ENCODE data around the gene PCGF5. TPM values are rescaled to one million over a fixed set of nuclear protein-coding genes. Genes with fewer than 3 reads are reported as not detected.

The PCGF5 gene
- polyA plus RNA-seq, 1 of the 3 experiments (the other 2 are of a cell fraction) = 14.5 TPM

DNA sequence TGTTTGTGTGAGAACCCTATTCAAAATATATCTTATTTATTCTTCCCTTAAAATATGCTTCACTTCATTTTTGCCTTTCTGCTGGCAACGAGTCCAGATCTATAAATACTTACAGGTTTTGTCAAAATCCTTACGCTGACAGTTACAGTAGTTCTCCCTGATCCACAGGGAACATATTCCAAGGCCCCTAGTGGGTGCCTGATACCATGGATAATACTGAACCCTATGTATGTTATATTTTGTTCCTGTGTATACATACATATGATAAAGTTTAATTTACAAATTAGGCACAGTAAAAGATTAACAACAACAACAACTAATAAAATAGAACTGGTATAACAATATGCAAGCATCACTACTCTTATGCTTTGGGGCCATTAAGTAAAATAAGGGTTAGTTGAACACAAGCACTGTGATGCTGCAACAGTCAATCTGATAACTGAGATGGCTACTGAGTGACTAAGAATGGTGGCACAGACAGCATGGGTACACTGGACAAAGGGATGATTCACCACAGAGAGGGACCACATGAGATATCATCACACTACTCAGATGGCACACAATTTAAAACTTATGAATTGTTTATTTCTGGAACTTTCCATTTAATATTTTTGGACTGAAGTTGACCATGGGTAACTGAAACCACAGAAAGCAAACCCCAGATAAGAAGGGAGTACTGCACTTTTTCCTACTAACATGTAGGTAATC, 29.4 kb upstream of the PCGF5 start (continued):
- peak; percentile 32; the same call in 1 of the 2 replicates for TF ChIP-seq RXRA (IDR thresholded peaks at IDR 0.05; ENCODE audit: borderline replicate concordance, low read depth)
- TF ChIP-seq, protein P1, sequence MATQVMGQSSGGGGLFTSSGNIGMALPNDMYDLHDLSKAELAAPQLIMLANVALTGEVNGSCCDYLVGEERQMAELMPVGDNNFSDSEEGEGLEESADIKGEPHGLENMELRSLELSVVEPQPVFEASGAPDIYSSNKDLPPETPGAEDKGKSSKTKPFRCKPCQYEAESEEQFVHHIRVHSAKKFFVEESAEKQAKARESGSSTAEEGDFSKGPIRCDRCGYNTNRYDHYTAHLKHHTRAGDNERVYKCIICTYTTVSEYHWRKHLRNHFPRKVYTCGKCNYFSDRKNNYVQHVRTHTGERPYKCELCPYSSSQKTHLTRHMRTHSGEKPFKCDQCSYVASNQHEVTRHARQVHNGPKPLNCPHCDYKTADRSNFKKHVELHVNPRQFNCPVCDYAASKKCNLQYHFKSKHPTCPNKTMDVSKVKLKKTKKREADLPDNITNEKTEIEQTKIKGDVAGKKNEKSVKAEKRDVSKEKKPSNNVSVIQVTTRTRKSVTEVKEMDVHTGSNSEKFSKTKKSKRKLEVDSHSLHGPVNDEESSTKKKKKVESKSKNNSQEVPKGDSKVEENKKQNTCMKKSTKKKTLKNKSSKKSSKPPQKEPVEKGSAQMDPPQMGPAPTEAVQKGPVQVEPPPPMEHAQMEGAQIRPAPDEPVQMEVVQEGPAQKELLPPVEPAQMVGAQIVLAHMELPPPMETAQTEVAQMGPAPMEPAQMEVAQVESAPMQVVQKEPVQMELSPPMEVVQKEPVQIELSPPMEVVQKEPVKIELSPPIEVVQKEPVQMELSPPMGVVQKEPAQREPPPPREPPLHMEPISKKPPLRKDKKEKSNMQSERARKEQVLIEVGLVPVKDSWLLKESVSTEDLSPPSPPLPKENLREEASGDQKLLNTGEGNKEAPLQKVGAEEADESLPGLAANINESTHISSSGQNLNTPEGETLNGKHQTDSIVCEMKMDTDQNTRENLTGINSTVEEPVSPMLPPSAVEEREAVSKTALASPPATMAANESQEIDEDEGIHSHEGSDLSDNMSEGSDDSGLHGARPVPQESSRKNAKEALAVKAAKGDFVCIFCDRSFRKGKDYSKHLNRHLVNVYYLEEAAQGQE (IDR thresholded peaks at IDR 0.05; ENCODE audit: low read depth, low read length) = no peak
- TF ChIP-seq RCOR1 (IDR thresholded peaks at IDR 0.05; ENCODE audit: low read length) = no peak
- no peak for TF ChIP-seq SMC3 (IDR thresholded peaks at IDR 0.05; ENCODE audit: low read depth, low read length)
- peak; percentile 60; the same call in 1 of the 2 replicates for TF ChIP-seq TEAD4 (IDR thresholded peaks at IDR 0.05; ENCODE audit: borderline replicate concordance, insufficient read depth)

DNA sequence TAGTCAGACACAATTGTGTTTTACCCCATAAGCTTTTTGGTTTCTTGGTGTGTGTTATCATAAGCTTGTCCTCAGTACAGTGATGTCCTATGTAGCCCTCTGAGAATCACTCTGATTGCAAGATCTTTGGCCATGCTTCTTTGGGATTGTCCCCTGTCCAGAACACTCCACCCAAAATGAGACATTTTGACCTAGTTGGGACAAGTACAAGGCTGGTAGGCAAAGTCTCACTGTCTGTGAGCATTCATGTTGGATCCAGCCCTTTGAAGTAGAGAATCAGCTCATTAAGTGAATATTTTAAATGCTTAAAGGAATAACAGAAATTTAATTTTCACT, 28.9 kb upstream of the PCGF5 start:
- DNase-seq = no peak
- Histone ChIP-seq H3F3A (replicated peaks; ENCODE audit: insufficient read depth) (peaks cover 34% of the 10 kb centered on the region), H2AFZ (ENCODE audit: low read depth) (no peak overlapping the region), H3K36me3 (replicated peaks in 1 of 2; ENCODE audit: control insufficient read depth in 1 of 2, insufficient read depth in 2 of 2, low read length in 1 of 2) (no peaks in the 10 kb centered on the region), H3K9me2 (no peaks in the 10 kb centered on the region), H3K27ac (ENCODE audit: low read depth in 2 of 2, low read length in 1 of 2) (peak overlapping the region in 1 of 2 experiments; percentile 98; a peak in 2 of 4 replicates), H3K9ac (peak overlapping the region; percentile 41), H3K4me2 (peak overlapping the region; percentile 64), H3K27me3 (ENCODE audit: insufficient read depth) (no peaks in the 10 kb centered on the region), H3K4me3 (ENCODE audit: low read depth in 2 of 2, low read length in 1 of 2) (0 out of 4 replicates have a peak overlapping the region, but pooled peaks of 1 of the 2 experiments have one; percentile 4), H3K4me1 (ENCODE audit: control insufficient read depth in 1 of 2, insufficient read depth in 2 of 2, low read depth in 1 of 2, low read length in 1 of 2) (peaks cover 0 to 17% of the 10 kb centered on the region in 2 experiments; a peak in 3 of 4 replicates), H3K9me3 (no peaks in the 10 kb centered on the region), H4K20me1 (ENCODE audit: insufficient read depth) (no peaks in the 10 kb centered on the region), H3K79me2 (ENCODE audit: insufficient read depth) (peaks cover 65% of the 10 kb centered on the region)
- ChIA-PET POLR2A (no interaction called here), CTCF (no interaction called here)
- no peak for TF ChIP-seq RXRA (IDR thresholded peaks at IDR 0.05; ENCODE audit: borderline replicate concordance, low read depth)
- TF ChIP-seq, protein P2, sequence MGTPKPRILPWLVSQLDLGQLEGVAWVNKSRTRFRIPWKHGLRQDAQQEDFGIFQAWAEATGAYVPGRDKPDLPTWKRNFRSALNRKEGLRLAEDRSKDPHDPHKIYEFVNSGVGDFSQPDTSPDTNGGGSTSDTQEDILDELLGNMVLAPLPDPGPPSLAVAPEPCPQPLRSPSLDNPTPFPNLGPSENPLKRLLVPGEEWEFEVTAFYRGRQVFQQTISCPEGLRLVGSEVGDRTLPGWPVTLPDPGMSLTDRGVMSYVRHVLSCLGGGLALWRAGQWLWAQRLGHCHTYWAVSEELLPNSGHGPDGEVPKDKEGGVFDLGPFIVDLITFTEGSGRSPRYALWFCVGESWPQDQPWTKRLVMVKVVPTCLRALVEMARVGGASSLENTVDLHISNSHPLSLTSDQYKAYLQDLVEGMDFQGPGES (IDR thresholded peaks at IDR 0.05; ENCODE audit: low read depth, low read length) = no peak
- TF ChIP-seq GABPA (IDR thresholded peaks at IDR 0.05; ENCODE audit: low read depth) = no peak
- TF ChIP-seq, protein P3, sequence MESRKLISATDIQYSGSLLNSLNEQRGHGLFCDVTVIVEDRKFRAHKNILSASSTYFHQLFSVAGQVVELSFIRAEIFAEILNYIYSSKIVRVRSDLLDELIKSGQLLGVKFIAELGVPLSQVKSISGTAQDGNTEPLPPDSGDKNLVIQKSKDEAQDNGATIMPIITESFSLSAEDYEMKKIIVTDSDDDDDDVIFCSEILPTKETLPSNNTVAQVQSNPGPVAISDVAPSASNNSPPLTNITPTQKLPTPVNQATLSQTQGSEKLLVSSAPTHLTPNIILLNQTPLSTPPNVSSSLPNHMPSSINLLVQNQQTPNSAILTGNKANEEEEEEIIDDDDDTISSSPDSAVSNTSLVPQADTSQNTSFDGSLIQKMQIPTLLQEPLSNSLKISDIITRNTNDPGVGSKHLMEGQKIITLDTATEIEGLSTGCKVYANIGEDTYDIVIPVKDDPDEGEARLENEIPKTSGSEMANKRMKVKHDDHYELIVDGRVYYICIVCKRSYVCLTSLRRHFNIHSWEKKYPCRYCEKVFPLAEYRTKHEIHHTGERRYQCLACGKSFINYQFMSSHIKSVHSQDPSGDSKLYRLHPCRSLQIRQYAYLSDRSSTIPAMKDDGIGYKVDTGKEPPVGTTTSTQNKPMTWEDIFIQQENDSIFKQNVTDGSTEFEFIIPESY (IDR thresholded peaks at IDR 0.05; ENCODE audit: borderline replicate concordance, low read depth) = no peak
- no peak for TF ChIP-seq TAF1 (IDR thresholded peaks at IDR 0.05; ENCODE audit: borderline replicate concordance, low read depth, low read length)
- TF ChIP-seq RCOR1 (IDR thresholded peaks at IDR 0.05; ENCODE audit: low read length) = no peak
- TF ChIP-seq SMC3 (IDR thresholded peaks at IDR 0.05; ENCODE audit: low read depth, low read length) = no peak
- TF ChIP-seq TCF12 (IDR thresholded peaks at IDR 0.05) = no peak
- TF ChIP-seq GATA2 (CRISPR knock-in tag; IDR thresholded peaks at IDR 0.05) = no peak
- no peak for TF ChIP-seq CHD2 (IDR thresholded peaks at IDR 0.05; ENCODE audit: low read length, partially characterized antibody)
- TF ChIP-seq RFX5 (IDR thresholded peaks at IDR 0.05; ENCODE audit: low read length) = no peak
- no peak for TF ChIP-seq POLR2AphosphoS5 (IDR thresholded peaks at IDR 0.05; ENCODE audit: low read depth, low read length)
- TF ChIP-seq, protein P4, sequence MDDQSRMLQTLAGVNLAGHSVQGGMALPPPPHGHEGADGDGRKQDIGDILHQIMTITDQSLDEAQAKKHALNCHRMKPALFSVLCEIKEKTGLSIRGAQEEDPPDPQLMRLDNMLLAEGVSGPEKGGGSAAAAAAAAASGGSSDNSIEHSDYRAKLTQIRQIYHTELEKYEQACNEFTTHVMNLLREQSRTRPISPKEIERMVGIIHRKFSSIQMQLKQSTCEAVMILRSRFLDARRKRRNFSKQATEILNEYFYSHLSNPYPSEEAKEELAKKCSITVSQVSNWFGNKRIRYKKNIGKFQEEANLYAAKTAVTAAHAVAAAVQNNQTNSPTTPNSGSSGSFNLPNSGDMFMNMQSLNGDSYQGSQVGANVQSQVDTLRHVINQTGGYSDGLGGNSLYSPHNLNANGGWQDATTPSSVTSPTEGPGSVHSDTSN (IDR thresholded peaks at IDR 0.05) = no peak
- TF ChIP-seq NFIC (IDR thresholded peaks at IDR 0.05; ENCODE audit: borderline replicate concordance) = no peak
- TF ChIP-seq, protein P1 (IDR thresholded peaks at IDR 0.05; ENCODE audit: low read depth, low read length) = no peak
- no peak for TF ChIP-seq FOSL2 (IDR thresholded peaks at IDR 0.05; ENCODE audit: borderline replicate concordance, low read depth)
- TF ChIP-seq TEAD4 (IDR thresholded peaks at IDR 0.05; ENCODE audit: borderline replicate concordance, insufficient read depth) = no peak
